Esophagus squamous epithelium (tissue), 5 donors: Measurements from ENCODE around the gene AXIN2. TPM values are rescaled to one million over a fixed set of nuclear protein-coding genes. Genes with fewer than 3 reads are reported as not detected.
"Not testable (repeated sequence)": the region's sequence is repeated elsewhere in the genome, so short reads cannot be mapped to it uniquely, and the experiment has no call there.

Experiments
- DNase-seq: peaks from one replicate; lab custom pipeline; 2025; lab: John Stamatoyannopoulos, UW
- H3K27ac ChIP-seq, 4 donors: fragments of 200-600 bp; sonication (generic); one replicate each; pipeline ENCODE4 v1.5.1; 2016 to 2019; ENCODE audit warnings: mild to moderate bottlenecking in 1 of 4
- H3K27me3 ChIP-seq, 4 donors: fragments of 200-600 bp; sonication (generic); 1 replicate in 3 of 4; 2 replicates in 1 of 4; pipeline versions ENCODE4 v1.5.1 to v1.6.0; 2017 to 2021; ENCODE audit warnings: antibody characterized with exemption in 1 of 4
- H3K36me3 ChIP-seq, 3 donors: fragments of 200-600 bp; sonication (generic); one replicate each; pipeline ENCODE4 v1.5.1; 2016 to 2019
- H3K4me1 ChIP-seq, 3 donors: fragments of 200-600 bp; sonication (generic); one replicate each; pipeline ENCODE4 v1.5.1; 2017 to 2019
- H3K4me3 ChIP-seq, 4 donors: fragments of 200-600 bp; sonication (generic); 1 replicate in 3 of 4; 2 replicates in 1 of 4; pipeline ENCODE4 v1.5.1; 2016 to 2019; ENCODE audit warnings: mild to moderate bottlenecking in 2 of 4, moderate library complexity in 1 of 4
- H3K9me3 ChIP-seq, 3 donors: fragments of 200-600 bp; sonication (generic); one replicate each; pipeline ENCODE4 v1.5.1; 2016 to 2019
- POLR2A ChIP-seq, 4 donors: fragments of 450-650 bp; IDR thresholded peaks; one replicate each; pipeline ENCODE4 v1.6.1; 2017; ENCODE audit warnings: antibody characterized with exemption in 4 of 4, mild to moderate bottlenecking in 4 of 4, moderate library complexity in 3 of 4
- WGBS, 2 donors: methylation state at CpG; one replicate each; pipeline ENCODE4 v1.1.5; 2018; 5-methylcytosine and 5-hydroxymethylcytosine counted together
- intact Hi-C: fragments of 100-400 bp; cut with DNase I; formaldehyde crosslinking; loops from one replicate; pipeline ENCODE4 v1.15.0; 2022
- total RNA-seq, 4 donors: library from RNA; depleted of rRNA; stranded (reverse); fragments of >200 nt; gene quantifications; one replicate each; pipeline ENCODE4 v1.1.0, GENCODE V29; 2016
- TF ChIP-seq, protein P1 (sequence below), 6 experiments: fragments of 450-650 bp in 4 of 6; fragments of 200-600 bp in 2 of 6; sonication (generic) in 2 of 6; IDR thresholded peaks; one replicate each; pipeline ENCODE4 v1.5.1; 2016 to 2019; ENCODE audit warnings: antibody characterized with exemption in 6 of 6, mild to moderate bottlenecking in 4 of 6, moderate library complexity in 4 of 6
- donor health status: DM: yes; HTN: yes; CAD: no.

Gene AXIN2
- total RNA-seq, 4 donors from 2014 or later = 0.83 to 10.9 (median 6.2) TPM

DNA sequence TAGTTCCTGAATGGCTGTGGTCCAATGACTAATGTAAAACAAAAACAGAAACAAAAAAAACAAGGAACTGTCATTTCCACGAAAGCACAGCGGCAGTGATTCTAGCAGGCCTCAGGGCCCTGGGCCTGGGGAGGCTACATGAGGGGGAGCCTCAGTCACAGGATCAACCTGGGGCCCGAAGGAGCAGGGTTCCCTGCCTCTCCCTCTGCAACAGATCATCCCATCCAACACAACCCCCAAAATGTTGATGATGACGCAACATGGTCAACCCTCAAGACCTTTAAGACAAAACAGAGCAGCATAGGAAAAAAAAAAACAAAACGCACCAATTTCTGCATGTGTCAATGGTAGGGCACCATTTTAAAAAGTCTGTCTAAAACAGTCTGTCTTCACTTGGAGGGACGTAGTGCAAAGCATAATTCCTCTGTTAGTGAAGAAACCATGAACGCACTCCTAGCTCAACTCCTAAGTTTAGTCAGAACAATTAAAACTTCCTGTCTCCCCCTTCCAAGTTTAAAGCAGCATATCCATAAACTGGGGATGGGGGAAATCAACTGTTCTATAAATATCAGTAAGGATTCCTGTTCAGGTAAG is 32.3 kb downstream of the AXIN2 start:
- TF ChIP-seq, protein P1, sequence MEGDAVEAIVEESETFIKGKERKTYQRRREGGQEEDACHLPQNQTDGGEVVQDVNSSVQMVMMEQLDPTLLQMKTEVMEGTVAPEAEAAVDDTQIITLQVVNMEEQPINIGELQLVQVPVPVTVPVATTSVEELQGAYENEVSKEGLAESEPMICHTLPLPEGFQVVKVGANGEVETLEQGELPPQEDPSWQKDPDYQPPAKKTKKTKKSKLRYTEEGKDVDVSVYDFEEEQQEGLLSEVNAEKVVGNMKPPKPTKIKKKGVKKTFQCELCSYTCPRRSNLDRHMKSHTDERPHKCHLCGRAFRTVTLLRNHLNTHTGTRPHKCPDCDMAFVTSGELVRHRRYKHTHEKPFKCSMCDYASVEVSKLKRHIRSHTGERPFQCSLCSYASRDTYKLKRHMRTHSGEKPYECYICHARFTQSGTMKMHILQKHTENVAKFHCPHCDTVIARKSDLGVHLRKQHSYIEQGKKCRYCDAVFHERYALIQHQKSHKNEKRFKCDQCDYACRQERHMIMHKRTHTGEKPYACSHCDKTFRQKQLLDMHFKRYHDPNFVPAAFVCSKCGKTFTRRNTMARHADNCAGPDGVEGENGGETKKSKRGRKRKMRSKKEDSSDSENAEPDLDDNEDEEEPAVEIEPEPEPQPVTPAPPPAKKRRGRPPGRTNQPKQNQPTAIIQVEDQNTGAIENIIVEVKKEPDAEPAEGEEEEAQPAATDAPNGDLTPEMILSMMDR (IDR thresholded peaks at IDR 0.05) = no peak
- no peak for TF ChIP-seq POLR2A (IDR thresholded peaks at IDR 0.05)
- peaks cover 0 to 39% (median 3%) of the 10 kb centered on the region in 3 donors for H3K36me3 ChIP-seq
- DNase-seq = no peak
- no peaks in the 10 kb centered on the region for H3K27me3 ChIP-seq
- H3K27ac ChIP-seq = no peak overlapping the region
- H3K4me3 ChIP-seq = no peak overlapping the region
- H3K4me1 ChIP-seq = peaks cover 8 to 40% (median 23%) of the 10 kb centered on the region in 3 donors
- H3K9me3 ChIP-seq = no peaks in the 10 kb centered on the region
- intact Hi-C loops = no loop called here
- WGBS, 2 donors = 80 to 89% methylated on average over 7 of the region's 7 CpGs

GRCh38 chr17:65527857-65528591 is 33.4 kb downstream of the AXIN2 start:
- WGBS, 2 donors = 79 to 81% methylated on average over 6 to 13 of the region's 16 CpGs
- no peaks in the 10 kb centered on the region for H3K27me3 ChIP-seq
- H3K9me3 ChIP-seq = no peaks in the 10 kb centered on the region
- no peak overlapping the region for H3K27ac ChIP-seq
- no peak for DNase-seq
- peaks cover 8 to 29% (median 21%) of the 10 kb centered on the region in 3 donors for H3K4me1 ChIP-seq
- intact Hi-C loops = no loop called here
- TF ChIP-seq, protein P1 (IDR thresholded peaks at IDR 0.05) = no peak
- TF ChIP-seq POLR2A (IDR thresholded peaks at IDR 0.05) = no peak
- no peak overlapping the region for H3K4me3 ChIP-seq
- peaks cover 0 to 28% (median 0%) of the 10 kb centered on the region in 3 donors for H3K36me3 ChIP-seq

DNA sequence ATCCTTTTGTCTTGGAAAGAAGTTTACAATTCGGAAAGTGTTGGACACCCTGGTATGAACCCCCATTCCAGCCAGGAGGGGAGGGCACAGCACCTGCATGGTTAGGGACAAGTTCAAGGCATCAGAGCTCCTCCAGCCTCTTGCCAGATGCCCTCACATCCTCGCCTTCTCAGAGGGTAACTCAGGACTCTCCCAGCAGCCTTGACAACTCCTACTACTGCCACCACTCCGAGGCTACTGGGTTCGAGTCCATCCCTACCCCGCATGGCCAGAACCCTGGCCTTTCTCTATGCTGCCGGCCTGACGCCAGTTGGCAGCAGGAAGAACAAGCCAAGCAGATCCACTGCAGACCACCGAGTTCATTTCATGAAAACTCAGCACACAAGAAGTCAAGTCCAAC is 34.1 kb downstream of the AXIN2 start:
- Histone ChIP-seq H3K27ac (no peak overlapping the region), H3K36me3 (peaks cover 0 to 22% (median 0%) of the 10 kb centered on the region in 3 donors), H3K4me3 (no peak overlapping the region), H3K4me1 (peaks cover 8 to 23% (median 15%) of the 10 kb centered on the region in 3 donors), H3K27me3 (no peaks in the 10 kb centered on the region), H3K9me3 (no peaks in the 10 kb centered on the region)
- DNase-seq = no peak
- TF ChIP-seq, protein P1 (IDR thresholded peaks at IDR 0.05) = no peak
- no peak for TF ChIP-seq POLR2A (IDR thresholded peaks at IDR 0.05)
- WGBS, 2 donors = 77 to 95% methylated on average over 2 to 8 of the region's 8 CpGs
- intact Hi-C loops = no loop called here

- H3K27ac ChIP-seq, H3K9me3 ChIP-seq, DNase-seq, H3K4me3 ChIP-seq, intact Hi-C loops, H3K27me3 ChIP-seq: not testable (repeated sequence)
- peaks cover 4 to 18% (median 9%) of the 10 kb centered on the region in 3 donors for H3K4me1 ChIP-seq
- H3K36me3 ChIP-seq = peaks cover 0 to 22% (median 0%) of the 10 kb centered on the region in 3 donors
- 85 to 89% methylated on average over 7 of the region's 7 CpGs for WGBS, 2 donors
Observed at GRCh38 chr17:65526854-65527253, 34.6 kb downstream of the AXIN2 start.

DNA sequence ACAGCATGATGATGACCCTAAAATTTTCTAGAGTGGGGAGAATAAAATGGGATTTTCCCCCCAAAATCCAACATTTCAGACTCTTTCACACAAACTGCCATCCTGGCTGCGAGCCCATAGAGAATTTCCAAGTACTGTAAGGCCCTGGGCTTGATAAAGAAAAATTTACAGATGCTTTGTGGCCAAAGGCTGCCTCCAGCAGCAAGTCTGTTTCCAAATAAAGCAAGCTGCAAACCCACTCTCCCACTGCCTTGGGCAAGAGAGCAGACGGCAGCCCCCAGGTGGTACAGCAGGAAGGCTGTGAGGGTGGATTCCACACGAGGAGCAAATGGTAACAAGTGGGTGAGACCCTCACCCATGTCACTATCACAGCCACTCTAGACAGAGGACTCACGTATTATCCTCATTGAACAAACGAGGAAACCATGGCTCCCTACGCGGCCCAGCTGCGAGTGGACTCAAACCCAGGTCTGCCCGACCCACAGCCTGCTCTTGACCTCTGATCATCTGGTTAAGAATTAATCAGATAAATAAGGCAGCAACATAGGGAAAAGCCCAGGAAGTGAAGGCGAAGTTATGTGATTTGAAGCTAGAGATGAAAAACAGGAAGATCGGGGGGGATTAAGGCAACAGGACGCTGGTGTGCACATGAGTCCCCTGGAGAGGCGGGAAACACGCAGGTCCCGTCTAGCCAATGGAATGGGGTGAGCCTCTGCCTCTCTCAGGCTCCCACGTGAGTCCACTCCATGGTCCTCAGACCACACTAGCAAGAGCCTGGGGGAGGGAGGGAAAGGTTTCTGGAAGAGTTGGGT is 37.4 kb downstream of the AXIN2 start:
- Histone ChIP-seq H3K27ac (no peak overlapping the region), H3K4me1 (no peaks in the 10 kb centered on the region), H3K9me3 (no peaks in the 10 kb centered on the region), H3K4me3 (no peak overlapping the region), H3K27me3 (no peaks in the 10 kb centered on the region), H3K36me3 (peaks cover 0 to 10% (median 0%) of the 10 kb centered on the region in 3 donors)
- TF ChIP-seq POLR2A (IDR thresholded peaks at IDR 0.05) = no peak
- TF ChIP-seq, protein P1 (IDR thresholded peaks at IDR 0.05) = no peak
- no peak for DNase-seq
- intact Hi-C loops = no loop called here
- WGBS, 2 donors = 67 to 70% methylated on average over 11 to 15 of the region's 16 CpGs
